K562 (cell line): ENCODE measurements around the gene THADA.

Experiments
- CBX3 ChIP-seq, 2 experiments: IDR thresholded peaks; 1 replicate in 1 of 2; 2 replicates in 1 of 2; pipeline ENCODE4 v1.6.1; 2012; ENCODE audit warnings: inconsistent platforms in 2 of 2, low read length in 2 of 2, borderline replicate concordance in 1 of 2, control low read depth in 1 of 2
- EHMT2 ChIP-seq: fragments of 450-650 bp; IDR thresholded peaks from 2 replicates; pipeline ENCODE4 v1.6.1; 2018; ENCODE audit warnings: antibody characterized with exemption
- KDM4B ChIP-seq, 2 experiments: fragments of 450-650 bp in 1 of 2; sonication (generic) in 1 of 2; IDR thresholded peaks; 2 replicates each; pipeline ENCODE4 v1.6.1; 2016 to 2017; ENCODE audit warnings: borderline replicate concordance in 2 of 2, antibody characterized with exemption in 1 of 2, low read depth in 1 of 2, mild to moderate bottlenecking in 1 of 2
- MAFK ChIP-seq: IDR thresholded peaks from 2 replicates; pipeline ENCODE4 v1.6.1; 2011; ENCODE audit warnings: low read length, improper control_type of control experiment
- NR3C1 ChIP-seq: sonication (generic); formaldehyde crosslinking; IDR thresholded peaks from 2 replicates; pipeline ENCODE4 v1.8.1; 2022; ENCODE audit warnings: missing genetic modification reagents
- TAL1 ChIP-seq: fragments of 450-650 bp; IDR thresholded peaks from 2 replicates; pipeline ENCODE4 v1.6.1; 2016; ENCODE audit warnings: mild to moderate bottlenecking
- TCFL5 ChIP-seq: fragments of 250-450 bp; sonication (Bioruptor Pico); conservative IDR thresholded peaks from 2 replicates; pipeline ENCODE4 v1.6.1; 2021; ENCODE audit warnings: mild to moderate bottlenecking, moderate library complexity, matching md5 sums
- TF ChIP-seq, protein P1 (sequence below): fragments of 250-450 bp; sonication (Bioruptor Pico); IDR thresholded peaks from 2 replicates; pipeline ENCODE4 v1.8.0; 2021; ENCODE audit warnings: moderate library complexity, mild to moderate bottlenecking, inconsistent platforms
- TF ChIP-seq, protein P2 (sequence below), 3 experiments: IDR thresholded peaks in 2 of 3; conservative IDR thresholded peaks in 1 of 3; 2 replicates each; pipeline ENCODE4 v1.5.1; 2011 to 2012; ENCODE audit warnings: low read length in 3 of 3, mild to moderate bottlenecking in 3 of 3, control low read depth in 2 of 3, improper control_type of control experiment in 1 of 3, inconsistent platforms in 1 of 3, low read depth in 1 of 3, mixed read lengths in 1 of 3, moderate library complexity in 1 of 3; ENCODE audit not compliant: insufficient read depth in 2 of 3
- TF ChIP-seq, protein P3 (sequence below), 3 experiments: fragments of 200-800 bp in 1 of 3; fragments of 250-450 bp in 1 of 3; fragments of 450-650 bp in 1 of 3; sonication (Bioruptor Pico) in 1 of 3; sonication (Bioruptor generic) in 1 of 3; formaldehyde crosslinking in 1 of 3; IDR thresholded peaks; 2 replicates each; pipeline versions ENCODE4 v1.6.1 to v1.8.0; 2016 to 2022; ENCODE audit warnings: mild to moderate bottlenecking in 2 of 3, missing genetic modification characterization in 2 of 3, missing compliant biosample characterization in 1 of 3, moderate library complexity in 1 of 3
- TF ChIP-seq, protein P4 (sequence below): sonication (generic); formaldehyde crosslinking; IDR thresholded peaks from 2 replicates; pipeline ENCODE4 v1.8.0; 2022; ENCODE audit warnings: mild to moderate bottlenecking, missing genetic modification reagents

DNA sequence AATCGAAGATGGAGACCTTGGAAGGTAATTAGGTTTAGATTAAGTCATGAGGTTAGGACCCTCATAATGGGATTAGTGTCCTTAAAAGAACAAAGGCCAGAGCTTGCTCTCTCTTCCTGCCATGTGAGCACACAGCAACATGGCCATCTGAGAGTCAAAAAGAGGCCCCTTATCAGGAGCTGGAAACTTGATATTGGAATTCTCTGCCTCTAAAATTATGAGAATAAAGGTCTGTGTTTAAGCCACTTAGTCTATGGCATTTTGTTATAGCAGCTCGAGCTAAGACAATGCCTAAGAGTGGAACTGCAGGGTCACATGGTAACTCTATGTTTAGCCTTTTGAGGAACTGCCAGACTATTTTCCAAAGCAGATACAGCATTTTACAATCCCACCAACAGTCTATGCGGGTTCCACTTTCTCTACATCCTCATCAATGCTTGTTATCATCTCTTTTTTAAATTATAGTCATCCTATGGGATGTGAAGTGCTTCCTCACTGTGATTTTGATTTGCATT lies 42.4 kb downstream of the THADA start:
- TF ChIP-seq TCFL5 (no peak), CBX3 (IDR thresholded peaks at IDR 0.05; ENCODE audit: borderline replicate concordance in 1 of 2, low read length in 2 of 2) (no peak), NR3C1 (CRISPR knock-in tag) (no peak), MAFK (no peak), EHMT2 (no peak), TAL1 (no peak), KDM4B (IDR thresholded peaks at IDR 0.05; ENCODE audit: borderline replicate concordance in 2 of 2, low read depth in 1 of 2) (no peak)
- TF ChIP-seq, protein P1, sequence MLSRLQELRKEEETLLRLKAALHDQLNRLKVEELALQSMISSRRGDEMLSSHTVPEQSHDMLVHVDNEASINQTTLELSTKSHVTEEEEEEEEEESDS (CRISPR knock-in tag): no peak
- TF ChIP-seq, protein P2, sequence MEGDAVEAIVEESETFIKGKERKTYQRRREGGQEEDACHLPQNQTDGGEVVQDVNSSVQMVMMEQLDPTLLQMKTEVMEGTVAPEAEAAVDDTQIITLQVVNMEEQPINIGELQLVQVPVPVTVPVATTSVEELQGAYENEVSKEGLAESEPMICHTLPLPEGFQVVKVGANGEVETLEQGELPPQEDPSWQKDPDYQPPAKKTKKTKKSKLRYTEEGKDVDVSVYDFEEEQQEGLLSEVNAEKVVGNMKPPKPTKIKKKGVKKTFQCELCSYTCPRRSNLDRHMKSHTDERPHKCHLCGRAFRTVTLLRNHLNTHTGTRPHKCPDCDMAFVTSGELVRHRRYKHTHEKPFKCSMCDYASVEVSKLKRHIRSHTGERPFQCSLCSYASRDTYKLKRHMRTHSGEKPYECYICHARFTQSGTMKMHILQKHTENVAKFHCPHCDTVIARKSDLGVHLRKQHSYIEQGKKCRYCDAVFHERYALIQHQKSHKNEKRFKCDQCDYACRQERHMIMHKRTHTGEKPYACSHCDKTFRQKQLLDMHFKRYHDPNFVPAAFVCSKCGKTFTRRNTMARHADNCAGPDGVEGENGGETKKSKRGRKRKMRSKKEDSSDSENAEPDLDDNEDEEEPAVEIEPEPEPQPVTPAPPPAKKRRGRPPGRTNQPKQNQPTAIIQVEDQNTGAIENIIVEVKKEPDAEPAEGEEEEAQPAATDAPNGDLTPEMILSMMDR (IDR thresholded peaks at IDR 0.05 in 2 of 3, conservative IDR thresholded peaks at IDR 0.05 in 1 of 3; ENCODE audit: insufficient read depth in 2 of 3, low read depth in 1 of 3, low read length in 3 of 3): no peak
- TF ChIP-seq, protein P3, sequence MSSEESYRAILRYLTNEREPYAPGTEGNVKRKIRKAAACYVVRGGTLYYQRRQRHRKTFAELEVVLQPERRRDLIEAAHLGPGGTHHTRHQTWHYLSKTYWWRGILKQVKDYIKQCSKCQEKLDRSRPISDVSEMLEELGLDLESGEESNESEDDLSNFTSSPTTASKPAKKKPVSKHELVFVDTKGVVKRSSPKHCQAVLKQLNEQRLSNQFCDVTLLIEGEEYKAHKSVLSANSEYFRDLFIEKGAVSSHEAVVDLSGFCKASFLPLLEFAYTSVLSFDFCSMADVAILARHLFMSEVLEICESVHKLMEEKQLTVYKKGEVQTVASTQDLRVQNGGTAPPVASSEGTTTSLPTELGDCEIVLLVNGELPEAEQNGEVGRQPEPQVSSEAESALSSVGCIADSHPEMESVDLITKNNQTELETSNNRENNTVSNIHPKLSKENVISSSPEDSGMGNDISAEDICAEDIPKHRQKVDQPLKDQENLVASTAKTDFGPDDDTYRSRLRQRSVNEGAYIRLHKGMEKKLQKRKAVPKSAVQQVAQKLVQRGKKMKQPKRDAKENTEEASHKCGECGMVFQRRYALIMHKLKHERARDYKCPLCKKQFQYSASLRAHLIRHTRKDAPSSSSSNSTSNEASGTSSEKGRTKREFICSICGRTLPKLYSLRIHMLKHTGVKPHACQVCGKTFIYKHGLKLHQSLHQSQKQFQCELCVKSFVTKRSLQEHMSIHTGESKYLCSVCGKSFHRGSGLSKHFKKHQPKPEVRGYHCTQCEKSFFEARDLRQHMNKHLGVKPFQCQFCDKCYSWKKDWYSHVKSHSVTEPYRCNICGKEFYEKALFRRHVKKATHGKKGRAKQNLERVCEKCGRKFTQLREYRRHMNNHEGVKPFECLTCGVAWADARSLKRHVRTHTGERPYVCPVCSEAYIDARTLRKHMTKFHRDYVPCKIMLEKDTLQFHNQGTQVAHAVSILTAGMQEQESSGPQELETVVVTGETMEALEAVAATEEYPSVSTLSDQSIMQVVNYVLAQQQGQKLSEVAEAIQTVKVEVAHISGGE (CRISPR knock-in tag; IDR thresholded peaks at IDR 0.05): no peak
- TF ChIP-seq, protein P4, sequence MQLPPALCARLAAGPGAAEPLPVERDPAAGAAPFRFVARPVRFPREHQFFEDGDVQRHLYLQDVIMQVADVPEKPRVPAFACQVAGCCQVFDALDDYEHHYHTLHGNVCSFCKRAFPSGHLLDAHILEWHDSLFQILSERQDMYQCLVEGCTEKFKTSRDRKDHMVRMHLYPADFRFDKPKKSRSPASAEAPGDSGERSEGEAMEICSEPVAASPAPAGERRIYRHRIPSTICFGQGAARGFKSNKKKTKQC (CRISPR knock-in tag): no peak
